Panc1 (cell line): ENCODE results near the gene GSDMA. TPM values are rescaled to one million over a fixed set of nuclear protein-coding genes. Genes with fewer than 3 reads are reported as not detected.

Experiments
- ATAC-seq: fragments of 200-7000 bp; cut with Tn5 transposase; 2 replicates; pipeline ENCODE4 v1.9.1; 2020; ENCODE audit warnings: mild to moderate bottlenecking, moderate library complexity
- BruUV-seq: library from RNA; stranded (reverse); fragments of 400-500 nt; replicated peaks from 2 replicates; lab custom pipeline; 2021; lab: Mats Ljungman, UMichigan
- CTCF ChIA-PET: fragments of 300-600 bp; sonication (Branson Sonifier 250); formaldehyde crosslinking; loops from one replicate; lab custom pipeline; 2022; ENCODE audit warnings: antibody characterized with exemption; lab: Charles Lee
- POLR2A ChIA-PET: fragments of 300-600 bp; sonication (Branson Sonifier 250); formaldehyde crosslinking; loops from one replicate; lab custom pipeline; 2022; ENCODE audit warnings: antibody characterized with exemption; lab: Charles Lee
- DNase-seq: peaks from one replicate; pipeline ENCODE4 v3.0.0-alpha.2; 2010; ENCODE audit warnings: low read depth, low spot score
- H3K27ac ChIP-seq: 2 replicates; pipeline ENCODE4 v1.5.1; 2011; ENCODE audit warnings: mild to moderate bottlenecking, low read length, inconsistent platforms
- H3K27me3 ChIP-seq: fragments of 200-500 bp; sonication (Bioruptor generic); 2 replicates; pipeline ENCODE4 v1.6.0; 2014; ENCODE audit warnings: low read length, inconsistent platforms; ENCODE audit not compliant: control insufficient read depth, insufficient read depth
- H3K36me3 ChIP-seq: fragments of 200-500 bp; sonication (Bioruptor generic); 2 replicates; pipeline ENCODE4 v1.5.1; 2014; ENCODE audit warnings: inconsistent platforms, mild to moderate bottlenecking, low read length, moderate library complexity; ENCODE audit not compliant: control insufficient read depth, insufficient read depth
- H3K4me1 ChIP-seq: 2 replicates; pipeline ENCODE4 v1.5.1; 2011; ENCODE audit warnings: inconsistent platforms, mild to moderate bottlenecking, low read length, moderate library complexity; ENCODE audit not compliant: control insufficient read depth, insufficient read depth
- H3K4me3 ChIP-seq, 2 experiments: 2 replicates each; pipeline ENCODE4 v1.5.1; 2011 to 2012; ENCODE audit warnings: low read depth in 2 of 2, low read length in 2 of 2, mild to moderate bottlenecking in 2 of 2, inconsistent platforms in 1 of 2, moderate library complexity in 1 of 2
- H3K9me3 ChIP-seq: fragments of 200-500 bp; sonication (Bioruptor generic); 2 replicates; pipeline ENCODE4 v1.5.1; 2014; ENCODE audit warnings: low read depth, mild to moderate bottlenecking, inconsistent platforms, low read length, moderate library complexity; ENCODE audit not compliant: control insufficient read depth, insufficient read depth
- POLR2AphosphoS5 ChIP-seq: IDR thresholded peaks from 2 replicates; pipeline ENCODE4 v1.6.1; 2012; ENCODE audit warnings: mild to moderate bottlenecking, low read depth, low read length, moderate library complexity
- SIN3A ChIP-seq: IDR thresholded peaks from 2 replicates; pipeline ENCODE4 v1.6.1; 2012; ENCODE audit warnings: low read depth, mild to moderate bottlenecking, low read length, moderate library complexity, borderline replicate concordance; ENCODE audit not compliant: insufficient read depth
- TCF7L2 ChIP-seq: IDR thresholded peaks from 2 replicates; pipeline ENCODE4 v1.6.1; 2011; ENCODE audit warnings: mild to moderate bottlenecking, low read depth, low read length, inconsistent platforms
- in situ Hi-C: cut with HindIII; loops from 2 replicates; pipeline ENCODE4 v1.10.0; 2016; ENCODE audit warnings: low sequenced_read_pairs, low pct_unique_long_range_greater_than_20kb
- intact Hi-C: fragments of 100-400 bp; cut with micrococcal nuclease; formaldehyde crosslinking; loops from one replicate; pipeline ENCODE4 v1.10.0; 2022; ENCODE audit not compliant: unreplicated experiment
- total RNA-seq: library from RNA; stranded (reverse); gene quantifications from one replicate; pipeline ENCODE4 v1.2.1, GENCODE V29; 2021; ENCODE audit not compliant: unreplicated experiment
- TF ChIP-seq, protein P1 (sequence below), 2 experiments: IDR thresholded peaks; 2 replicates each; pipeline ENCODE4 v1.6.1; 2011 to 2012; ENCODE audit warnings: low read depth in 2 of 2, control low read depth in 1 of 2, low read length in 1 of 2, mild to moderate bottlenecking in 1 of 2, moderate library complexity in 1 of 2; ENCODE audit not compliant: insufficient read depth in 1 of 2
- TF ChIP-seq, protein P2 (sequence below): fragments of 450-650 bp; IDR thresholded peaks from 2 replicates; pipeline ENCODE4 v1.5.1; 2017; ENCODE audit warnings: mild to moderate bottlenecking

GSDMA gene
- total RNA-seq, 1 experiment from 2014 or later, result not detected

DNA sequence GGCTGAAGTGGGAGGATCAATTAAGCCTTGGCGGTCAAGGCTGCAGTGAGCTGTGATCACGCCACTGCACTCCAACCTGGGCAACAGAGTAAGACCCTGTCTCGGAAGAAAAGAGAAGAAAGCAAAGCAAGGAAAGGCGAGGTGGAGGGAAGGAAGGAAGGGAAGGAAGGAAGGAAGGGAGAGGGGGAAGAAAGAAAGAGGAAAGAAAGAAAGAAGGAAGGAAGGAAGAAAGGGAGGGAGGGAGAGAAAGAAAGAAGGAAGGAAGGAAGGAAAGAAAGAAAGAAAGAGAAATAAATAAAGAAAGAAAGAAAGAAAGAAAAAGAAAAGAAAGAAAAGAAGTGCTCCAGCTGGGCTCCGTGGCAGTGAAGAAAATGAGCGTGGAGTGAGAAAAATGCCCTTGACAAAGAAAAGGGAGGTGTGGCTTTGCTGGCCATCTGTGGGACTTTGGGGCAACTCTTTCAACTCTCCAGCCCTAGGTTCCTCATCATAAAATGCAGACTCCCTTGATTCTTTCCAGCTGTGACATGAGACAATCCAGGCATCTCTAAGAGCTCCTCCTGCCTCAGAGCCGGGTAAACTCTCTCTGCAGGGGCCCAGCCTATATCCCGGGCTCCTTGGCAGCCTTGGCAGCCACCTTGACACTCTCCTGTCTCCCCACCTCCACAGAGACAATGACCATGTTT, 2.4 kb downstream of the GSDMA start:
- no peaks in the 10 kb centered on the region for H3K4me1 ChIP-seq
- ATAC-seq (no peak), DNase-seq (no peak)
- H3K4me3 ChIP-seq, result no peak overlapping the region
- CTCF ChIA-PET, result interaction anchor here (0.7 kb wide), 1 partner anchor 18 kb away, joined by 4 read pairs; no protein-coding TSS in a partner anchor
- no peak for TF ChIP-seq SIN3A
- intact Hi-C loops (no loop called here), in situ Hi-C loops (no loop called here)
- POLR2A ChIA-PET, result interaction anchor here (0.6 kb wide), 1 partner anchor 285 kb away, joined by 11 read pairs; no protein-coding TSS in a partner anchor
- H3K36me3 ChIP-seq, result no peaks in the 10 kb centered on the region
- H3K27ac ChIP-seq, result no peak overlapping the region
- no peaks in the 10 kb centered on the region for H3K27me3 ChIP-seq
- no peaks in the 10 kb centered on the region for H3K9me3 ChIP-seq
- BruUV-seq, result no TSS peak

DNA sequence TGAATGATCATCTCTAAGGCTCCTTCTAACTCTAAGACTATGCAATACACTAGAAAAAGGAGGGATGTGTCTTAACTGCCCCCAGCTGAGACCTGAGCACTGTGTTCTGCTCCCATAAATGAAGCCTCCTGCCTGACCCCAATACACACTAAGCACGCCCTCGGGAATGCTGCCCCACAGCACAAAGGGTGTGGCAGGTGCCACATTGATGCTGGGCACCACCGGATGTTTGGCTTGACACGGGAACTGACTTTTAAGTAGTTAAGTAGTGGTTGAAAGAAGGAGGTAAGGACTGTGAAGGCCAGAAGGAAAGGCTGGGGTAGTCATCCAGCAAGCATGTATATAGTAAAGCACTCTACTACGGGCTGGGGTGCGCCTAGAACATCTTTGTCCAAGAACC, 4.0 kb downstream of the GSDMA start:
- no peak for ATAC-seq
- no TSS peak for BruUV-seq
- no peaks in the 10 kb centered on the region for H3K36me3 ChIP-seq
- in situ Hi-C loops, result no loop called here
- ChIA-PET POLR2A (no interaction called here), CTCF (no interaction called here)
- H3K4me3 ChIP-seq, result no peak overlapping the region
- TF ChIP-seq, protein P1, sequence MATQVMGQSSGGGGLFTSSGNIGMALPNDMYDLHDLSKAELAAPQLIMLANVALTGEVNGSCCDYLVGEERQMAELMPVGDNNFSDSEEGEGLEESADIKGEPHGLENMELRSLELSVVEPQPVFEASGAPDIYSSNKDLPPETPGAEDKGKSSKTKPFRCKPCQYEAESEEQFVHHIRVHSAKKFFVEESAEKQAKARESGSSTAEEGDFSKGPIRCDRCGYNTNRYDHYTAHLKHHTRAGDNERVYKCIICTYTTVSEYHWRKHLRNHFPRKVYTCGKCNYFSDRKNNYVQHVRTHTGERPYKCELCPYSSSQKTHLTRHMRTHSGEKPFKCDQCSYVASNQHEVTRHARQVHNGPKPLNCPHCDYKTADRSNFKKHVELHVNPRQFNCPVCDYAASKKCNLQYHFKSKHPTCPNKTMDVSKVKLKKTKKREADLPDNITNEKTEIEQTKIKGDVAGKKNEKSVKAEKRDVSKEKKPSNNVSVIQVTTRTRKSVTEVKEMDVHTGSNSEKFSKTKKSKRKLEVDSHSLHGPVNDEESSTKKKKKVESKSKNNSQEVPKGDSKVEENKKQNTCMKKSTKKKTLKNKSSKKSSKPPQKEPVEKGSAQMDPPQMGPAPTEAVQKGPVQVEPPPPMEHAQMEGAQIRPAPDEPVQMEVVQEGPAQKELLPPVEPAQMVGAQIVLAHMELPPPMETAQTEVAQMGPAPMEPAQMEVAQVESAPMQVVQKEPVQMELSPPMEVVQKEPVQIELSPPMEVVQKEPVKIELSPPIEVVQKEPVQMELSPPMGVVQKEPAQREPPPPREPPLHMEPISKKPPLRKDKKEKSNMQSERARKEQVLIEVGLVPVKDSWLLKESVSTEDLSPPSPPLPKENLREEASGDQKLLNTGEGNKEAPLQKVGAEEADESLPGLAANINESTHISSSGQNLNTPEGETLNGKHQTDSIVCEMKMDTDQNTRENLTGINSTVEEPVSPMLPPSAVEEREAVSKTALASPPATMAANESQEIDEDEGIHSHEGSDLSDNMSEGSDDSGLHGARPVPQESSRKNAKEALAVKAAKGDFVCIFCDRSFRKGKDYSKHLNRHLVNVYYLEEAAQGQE (IDR thresholded peaks at IDR 0.05; ENCODE audit: insufficient read depth in 1 of 2, low read depth in 2 of 2, low read length in 1 of 2), result no peak
- TF ChIP-seq SIN3A (no peak), TCF7L2 (no peak), POLR2AphosphoS5 (no peak)
- TF ChIP-seq, protein P2, sequence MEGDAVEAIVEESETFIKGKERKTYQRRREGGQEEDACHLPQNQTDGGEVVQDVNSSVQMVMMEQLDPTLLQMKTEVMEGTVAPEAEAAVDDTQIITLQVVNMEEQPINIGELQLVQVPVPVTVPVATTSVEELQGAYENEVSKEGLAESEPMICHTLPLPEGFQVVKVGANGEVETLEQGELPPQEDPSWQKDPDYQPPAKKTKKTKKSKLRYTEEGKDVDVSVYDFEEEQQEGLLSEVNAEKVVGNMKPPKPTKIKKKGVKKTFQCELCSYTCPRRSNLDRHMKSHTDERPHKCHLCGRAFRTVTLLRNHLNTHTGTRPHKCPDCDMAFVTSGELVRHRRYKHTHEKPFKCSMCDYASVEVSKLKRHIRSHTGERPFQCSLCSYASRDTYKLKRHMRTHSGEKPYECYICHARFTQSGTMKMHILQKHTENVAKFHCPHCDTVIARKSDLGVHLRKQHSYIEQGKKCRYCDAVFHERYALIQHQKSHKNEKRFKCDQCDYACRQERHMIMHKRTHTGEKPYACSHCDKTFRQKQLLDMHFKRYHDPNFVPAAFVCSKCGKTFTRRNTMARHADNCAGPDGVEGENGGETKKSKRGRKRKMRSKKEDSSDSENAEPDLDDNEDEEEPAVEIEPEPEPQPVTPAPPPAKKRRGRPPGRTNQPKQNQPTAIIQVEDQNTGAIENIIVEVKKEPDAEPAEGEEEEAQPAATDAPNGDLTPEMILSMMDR, result no peak
- H3K9me3 ChIP-seq, result no peaks in the 10 kb centered on the region
- no peak for DNase-seq
- intact Hi-C loops, result no loop called here
- H3K27ac ChIP-seq, result no peak overlapping the region
- H3K4me1 ChIP-seq, result no peaks in the 10 kb centered on the region
- no peaks in the 10 kb centered on the region; the same call in 1 of the 2 replicates for H3K27me3 ChIP-seq

DNA sequence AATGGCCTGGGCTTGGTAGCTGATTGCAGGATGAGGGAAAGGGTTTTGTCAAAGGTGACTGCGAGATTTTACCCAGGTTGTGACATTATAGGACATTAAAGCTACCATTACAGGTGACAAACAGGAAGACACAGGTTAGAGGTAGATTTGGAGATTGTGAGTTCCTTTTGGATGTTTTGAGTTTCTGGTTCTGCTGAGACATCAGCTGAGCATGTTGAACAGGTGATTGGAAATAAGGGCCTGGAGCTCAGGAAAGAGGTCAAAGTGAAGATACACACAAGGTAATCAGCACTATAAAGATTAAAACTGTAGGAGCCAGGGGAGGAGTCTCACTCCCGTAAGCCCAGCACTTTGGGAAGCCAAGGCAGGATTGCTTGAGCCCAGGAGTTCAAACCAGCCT, 6.0 kb downstream of the GSDMA start:
- Histone ChIP-seq H3K27me3 (no peaks in the 10 kb centered on the region; the same call in 1 of the 2 replicates), H3K27ac (no peak overlapping the region), H3K4me1 (no peaks in the 10 kb centered on the region), H3K4me3 (no peak overlapping the region), H3K9me3 (no peaks in the 10 kb centered on the region), H3K36me3 (no peaks in the 10 kb centered on the region)
- ATAC-seq (no peak), DNase-seq (no peak)
- BruUV-seq, result no TSS peak
- TF ChIP-seq POLR2AphosphoS5, result no peak
- TF ChIP-seq, protein P1 (IDR thresholded peaks at IDR 0.05; ENCODE audit: insufficient read depth in 1 of 2, low read depth in 2 of 2, low read length in 1 of 2), result no peak
- TF ChIP-seq, protein P2, result no peak
- TF ChIP-seq TCF7L2, result no peak
- no peak for TF ChIP-seq SIN3A
- intact Hi-C loops, result no loop called here
- ChIA-PET CTCF (interaction anchor here (0.6 kb wide), 1 partner anchor 297 kb away, joined by 5 read pairs; no protein-coding TSS in a partner anchor), POLR2A (no interaction called here)
- in situ Hi-C loops, result no loop called here
